Measurements from ENCODE around the gene SHTN1. TPM values are rescaled to one million over a fixed set of nuclear protein-coding genes. Genes with fewer than 3 reads are reported as not detected.

Gene SHTN1
- total and polyA plus RNA-seq, 2 donors (not counting 3 experiments of a cell fraction or from before 2014, with no cell fraction given), result 4.8 to 36.5 TPM

DNA sequence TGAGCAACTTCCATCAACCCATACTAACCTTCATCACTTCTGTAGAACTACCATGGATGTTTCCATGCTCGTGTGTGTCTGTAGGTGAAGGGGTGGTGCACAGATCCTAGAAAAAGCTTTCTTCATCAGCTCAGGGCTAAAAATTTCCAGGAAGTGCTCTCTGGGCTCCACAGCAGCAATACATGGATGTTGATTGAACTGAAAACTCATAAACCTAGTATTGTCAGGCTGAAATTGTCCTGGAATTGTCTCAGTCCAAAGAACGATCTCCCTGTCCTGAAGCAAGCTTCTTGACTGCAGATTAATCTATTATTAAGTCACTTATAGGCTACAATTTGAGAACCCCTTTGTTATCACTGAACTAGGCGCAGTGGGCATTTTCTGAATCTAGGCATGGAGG is 115.9 kb downstream of the SHTN1 start:
- no peaks in the 10 kb centered on the region for H3K9me3 ChIP-seq (replicated peaks; ENCODE audit: control insufficient read depth, insufficient read depth, low read length)
- TF ChIP-seq, protein P1, sequence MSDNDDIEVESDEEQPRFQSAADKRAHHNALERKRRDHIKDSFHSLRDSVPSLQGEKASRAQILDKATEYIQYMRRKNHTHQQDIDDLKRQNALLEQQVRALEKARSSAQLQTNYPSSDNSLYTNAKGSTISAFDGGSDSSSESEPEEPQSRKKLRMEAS (IDR thresholded peaks at IDR 0.05; ENCODE audit: insufficient read depth, insufficient read length), result no peak
- TF ChIP-seq MYC (IDR thresholded peaks at IDR 0.05; ENCODE audit: low read depth, low read length), result no peak
- TF ChIP-seq POLR2AphosphoS5 (IDR thresholded peaks at IDR 0.05; ENCODE audit: insufficient read depth, low read depth, low read length), result no peak
- TF ChIP-seq JUN (IDR thresholded peaks at IDR 0.05; ENCODE audit: borderline replicate concordance, insufficient read depth, insufficient read length, low read depth), result no peak
- no peak for TF ChIP-seq GATA2 (IDR thresholded peaks at IDR 0.05; ENCODE audit: insufficient read depth, insufficient read length, low read depth, low read length)
- TF ChIP-seq POLR2A (IDR thresholded peaks at IDR 0.05; ENCODE audit: low read depth, low read length), result no peak
- TF ChIP-seq, protein P2, sequence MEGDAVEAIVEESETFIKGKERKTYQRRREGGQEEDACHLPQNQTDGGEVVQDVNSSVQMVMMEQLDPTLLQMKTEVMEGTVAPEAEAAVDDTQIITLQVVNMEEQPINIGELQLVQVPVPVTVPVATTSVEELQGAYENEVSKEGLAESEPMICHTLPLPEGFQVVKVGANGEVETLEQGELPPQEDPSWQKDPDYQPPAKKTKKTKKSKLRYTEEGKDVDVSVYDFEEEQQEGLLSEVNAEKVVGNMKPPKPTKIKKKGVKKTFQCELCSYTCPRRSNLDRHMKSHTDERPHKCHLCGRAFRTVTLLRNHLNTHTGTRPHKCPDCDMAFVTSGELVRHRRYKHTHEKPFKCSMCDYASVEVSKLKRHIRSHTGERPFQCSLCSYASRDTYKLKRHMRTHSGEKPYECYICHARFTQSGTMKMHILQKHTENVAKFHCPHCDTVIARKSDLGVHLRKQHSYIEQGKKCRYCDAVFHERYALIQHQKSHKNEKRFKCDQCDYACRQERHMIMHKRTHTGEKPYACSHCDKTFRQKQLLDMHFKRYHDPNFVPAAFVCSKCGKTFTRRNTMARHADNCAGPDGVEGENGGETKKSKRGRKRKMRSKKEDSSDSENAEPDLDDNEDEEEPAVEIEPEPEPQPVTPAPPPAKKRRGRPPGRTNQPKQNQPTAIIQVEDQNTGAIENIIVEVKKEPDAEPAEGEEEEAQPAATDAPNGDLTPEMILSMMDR (IDR thresholded peaks at IDR 0.05; ENCODE audit: extremely low read depth in 1 of 2, insufficient read depth in 1 of 2, low read depth in 1 of 2, low read length in 2 of 2), result no peak
- no peak for TF ChIP-seq FOS (IDR thresholded peaks at IDR 0.05; ENCODE audit: borderline replicate concordance, insufficient read depth, low read length)
- no peak for TF ChIP-seq EZH2 (IDR thresholded peaks at IDR 0.05; ENCODE audit: borderline replicate concordance, low read depth, low read length, severe bottlenecking)
- intact Hi-C loops (cut with micrococcal nuclease), result loop anchor here (2.0 kb wide), 1 partner anchor 40 kb away; the partner anchor contains the start of gene ENO4

More for the DNA sequence above, 115.9 kb downstream of the SHTN1 start:
- no peaks in the 10 kb centered on the region for H3K27me3 ChIP-seq (ENCODE audit: control insufficient read depth in 2 of 2, insufficient read depth in 2 of 2, low read length in 2 of 2)
- POLR2A ChIA-PET, result no interaction called here
- H3K4me3 ChIP-seq (replicated peaks in 1 of 3; ENCODE audit: insufficient read depth in 1 of 3, low read depth in 1 of 3, low read length in 3 of 3), result no peak overlapping the region
- peaks cover 0 to 1% of the 10 kb centered on the region in 2 experiments for H3K36me3 ChIP-seq (ENCODE audit: control insufficient read depth in 2 of 2, extremely low read depth in 1 of 2, insufficient read depth in 2 of 2, low read length in 2 of 2)
- no peaks in the 10 kb centered on the region for H3K79me2 ChIP-seq (ENCODE audit: control insufficient read depth, insufficient read depth, low read length)
- dilution Hi-C loops (cut with MboI; ENCODE audit: extremely low pct_ligation_motif_present, low sequenced_read_pairs), result no loop called here
- peaks cover 40% of the 10 kb centered on the region for H3K4me1 ChIP-seq (ENCODE audit: control insufficient read depth, extremely low read depth, insufficient read depth, low read length)
- peak overlapping the region; percentile 23 for H3K27ac ChIP-seq (ENCODE audit: insufficient read depth, low read depth, low read length)
- H3K4me2 ChIP-seq (ENCODE audit: insufficient read depth, low read length), result no peak overlapping the region
- no peak overlapping the region for H3K9ac ChIP-seq (replicated peaks; ENCODE audit: extremely low read depth, insufficient read depth, low read length)
- CTCF ChIA-PET, result interaction anchor here (1.1 to 1.5 kb wide), 4 partner anchors 12 to 286 kb away, joined by 3 to 7 read pairs (median 4); no protein-coding TSS in a partner anchor
- no peak overlapping the region for H2AFZ ChIP-seq (ENCODE audit: low read depth, low read length)
- FAIRE-seq (no peak), DNase-seq (ENCODE audit: low read depth, low spot score) (no peak)
- no TSS peak for BruUV-seq (replicated peaks)
- no peaks in the 10 kb centered on the region for H3K9me1 ChIP-seq (replicated peaks; ENCODE audit: control insufficient read depth, extremely low read depth, insufficient read depth, low read length)
- H4K20me1 ChIP-seq (replicated peaks; ENCODE audit: control insufficient read depth, extremely low read depth, insufficient read depth, low read length), result no peaks in the 10 kb centered on the region
